Urothelium cell line (cell line): ENCODE data around the gene IL4R.
"Not testable (repeated sequence)": the region's sequence is repeated elsewhere in the genome, so short reads cannot be mapped to it uniquely, and the experiment has no call there.

Source experiments
- DNase-seq: peaks from one replicate; pipeline ENCODE4 v3.0.0; 2011; ENCODE audit warnings: low spot score, mixed read lengths
- FAIRE-seq: peaks from 2 replicates; lab custom pipeline; 2011; peaks lifted over from hg19 to GRCh38; lab: Jason Lieb, UNC

The IL4R gene

DNA sequence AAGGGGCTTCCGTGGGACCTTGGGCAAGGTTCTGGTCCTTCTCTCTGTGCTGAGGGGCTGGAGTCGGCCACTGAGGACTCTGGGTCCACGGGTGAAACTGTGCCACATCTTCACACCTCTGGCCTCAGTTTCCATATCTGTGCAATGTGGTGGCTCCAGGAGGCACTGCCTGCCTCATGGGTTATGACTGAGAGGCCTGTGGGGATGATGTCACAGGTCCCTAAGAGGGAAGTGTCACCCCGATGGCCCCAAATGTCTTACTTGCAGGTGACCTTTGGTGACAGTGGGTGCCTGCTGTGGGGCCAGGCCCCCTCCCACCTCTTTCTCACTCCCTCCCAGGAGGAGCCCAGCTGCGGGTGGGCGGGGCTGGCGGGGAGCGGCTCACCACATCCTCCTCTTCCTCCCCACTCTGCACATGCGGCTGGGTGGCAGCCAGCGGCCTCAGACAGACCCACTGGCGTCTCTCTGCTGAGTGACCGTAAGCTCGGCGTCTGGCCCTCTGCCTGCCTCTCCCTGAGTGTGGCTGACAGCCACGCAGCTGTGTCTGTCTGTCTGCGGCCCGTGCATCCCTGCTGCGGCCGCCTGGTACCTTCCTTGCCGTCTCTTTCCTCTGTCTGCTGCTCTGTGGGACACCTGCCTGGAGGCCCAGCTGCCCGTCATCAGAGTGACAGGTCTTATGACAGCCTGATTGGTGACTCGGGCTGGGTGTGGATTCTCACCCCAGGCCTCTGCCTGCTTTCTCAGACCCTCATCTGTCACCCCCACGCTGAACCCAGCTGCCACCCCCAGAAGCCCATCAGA, 88.2 kb downstream of the IL4R start, which contains the start of gene IL21R:
Gene IL21R, plus strand, starts transcription at position 407 of the 801 bp plus-strand sequence. CDS start 27,898 bp downstream, outside the sequence.
- FAIRE-seq (no peak), DNase-seq (peak; percentile 71)

DNA sequence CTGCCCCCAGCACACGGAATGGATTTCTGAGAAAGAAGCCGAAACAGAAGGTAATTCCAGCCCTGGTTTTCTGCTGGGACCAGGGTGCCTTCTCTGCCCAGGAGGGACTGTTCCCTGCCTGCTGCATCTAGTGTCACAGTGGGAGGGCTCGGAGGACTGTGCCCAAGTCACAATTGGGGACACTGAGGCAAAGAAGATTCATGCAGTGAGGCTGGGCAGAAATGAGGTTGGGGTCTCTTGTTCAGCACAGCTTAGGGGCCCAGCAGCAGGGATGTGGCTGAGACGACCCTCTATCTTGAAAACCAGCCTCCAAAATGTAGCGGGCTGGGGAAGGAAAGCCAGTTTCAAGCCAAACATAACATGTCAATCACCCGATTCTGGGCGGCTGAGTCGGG, 88.8 kb downstream of the IL4R start:
- no peak for DNase-seq
- no peak for FAIRE-seq

DNA sequence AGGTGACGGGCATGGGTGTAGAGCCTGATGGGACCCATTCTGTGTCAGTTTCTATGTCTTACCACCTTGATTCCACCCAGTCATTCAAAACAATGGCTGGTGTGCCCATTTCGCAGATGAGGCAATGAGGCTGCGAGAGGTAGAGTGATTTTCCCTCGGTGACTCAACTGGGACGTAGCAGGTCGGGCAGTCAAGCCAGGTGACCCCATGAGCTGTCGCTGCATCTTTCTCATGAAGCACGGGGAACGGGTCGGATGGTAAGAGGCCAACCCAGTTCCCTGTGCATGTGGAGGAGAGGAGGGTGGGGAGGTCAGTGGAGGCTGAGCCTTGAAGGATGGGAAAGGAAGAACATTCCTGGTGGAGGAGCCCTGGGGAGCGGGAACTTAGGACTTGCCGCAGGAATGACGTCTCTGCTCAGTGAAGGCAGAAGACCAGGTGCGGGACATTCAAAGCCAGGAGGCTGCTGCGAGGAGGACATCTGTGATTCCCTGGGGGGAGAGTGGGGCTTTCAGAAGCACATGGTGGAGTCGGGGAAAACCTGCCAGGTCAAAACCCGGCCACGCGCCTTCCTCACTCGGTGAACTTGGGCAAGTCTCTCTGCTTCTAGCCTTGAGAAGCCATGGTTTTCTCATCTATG, 89.3 kb downstream of the IL4R start:
- DNase-seq (no peak), FAIRE-seq (no peak)

DNA sequence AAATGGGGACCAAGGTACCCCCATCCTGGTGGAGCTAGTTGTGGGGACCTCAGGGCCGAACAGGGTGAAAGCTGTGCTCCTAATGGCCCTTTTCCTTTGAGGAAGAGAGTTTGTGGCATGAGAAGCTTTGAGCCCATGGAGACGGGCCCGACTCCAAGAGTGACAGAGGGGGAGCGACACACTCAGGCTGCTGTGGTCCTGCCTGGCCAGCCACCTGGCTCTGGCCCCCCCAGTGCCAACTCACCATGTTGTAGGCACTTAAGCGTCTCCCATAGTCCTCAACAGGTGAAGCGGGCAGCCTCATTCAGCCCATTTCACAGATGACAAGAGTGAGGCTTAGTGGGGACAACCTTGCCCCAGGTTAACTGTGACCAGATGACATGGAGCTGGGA, 89.8 kb downstream of the IL4R start:
- FAIRE-seq (no peak), DNase-seq (no peak)

DNA sequence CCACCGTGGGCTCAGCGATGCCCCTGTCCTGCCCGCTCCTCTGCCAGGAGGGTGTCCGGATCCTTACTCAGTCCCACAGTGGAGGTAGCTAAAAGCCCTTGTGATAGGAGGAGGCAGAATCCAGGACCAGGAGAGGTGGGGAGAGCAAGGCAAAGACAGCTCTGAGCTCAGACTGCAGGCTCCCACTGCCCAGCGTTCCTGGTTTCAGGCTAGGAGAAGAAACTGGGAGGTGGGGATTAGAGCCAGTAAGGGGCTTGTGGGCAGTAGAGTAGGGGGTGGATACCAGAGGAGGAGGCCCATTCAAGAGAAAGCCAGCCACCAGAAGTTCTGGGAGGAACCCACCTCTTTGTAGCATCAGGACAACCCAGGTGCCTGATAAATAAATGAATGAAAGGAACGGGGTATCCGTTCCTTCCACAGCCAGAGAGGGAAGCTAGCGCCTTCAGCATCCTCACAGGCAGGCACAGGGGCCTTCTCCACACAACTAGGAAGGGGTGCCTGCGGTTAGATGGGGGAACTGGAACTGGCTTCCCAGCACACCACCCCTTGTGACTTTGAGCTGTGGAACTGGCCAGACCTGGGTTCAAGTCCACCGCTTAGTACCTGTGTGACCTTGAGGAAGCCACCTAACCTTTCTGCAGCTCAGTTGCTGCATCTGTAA, 90.5 kb downstream of the IL4R start:
- DNase-seq = no peak
- FAIRE-seq = no peak

DNA sequence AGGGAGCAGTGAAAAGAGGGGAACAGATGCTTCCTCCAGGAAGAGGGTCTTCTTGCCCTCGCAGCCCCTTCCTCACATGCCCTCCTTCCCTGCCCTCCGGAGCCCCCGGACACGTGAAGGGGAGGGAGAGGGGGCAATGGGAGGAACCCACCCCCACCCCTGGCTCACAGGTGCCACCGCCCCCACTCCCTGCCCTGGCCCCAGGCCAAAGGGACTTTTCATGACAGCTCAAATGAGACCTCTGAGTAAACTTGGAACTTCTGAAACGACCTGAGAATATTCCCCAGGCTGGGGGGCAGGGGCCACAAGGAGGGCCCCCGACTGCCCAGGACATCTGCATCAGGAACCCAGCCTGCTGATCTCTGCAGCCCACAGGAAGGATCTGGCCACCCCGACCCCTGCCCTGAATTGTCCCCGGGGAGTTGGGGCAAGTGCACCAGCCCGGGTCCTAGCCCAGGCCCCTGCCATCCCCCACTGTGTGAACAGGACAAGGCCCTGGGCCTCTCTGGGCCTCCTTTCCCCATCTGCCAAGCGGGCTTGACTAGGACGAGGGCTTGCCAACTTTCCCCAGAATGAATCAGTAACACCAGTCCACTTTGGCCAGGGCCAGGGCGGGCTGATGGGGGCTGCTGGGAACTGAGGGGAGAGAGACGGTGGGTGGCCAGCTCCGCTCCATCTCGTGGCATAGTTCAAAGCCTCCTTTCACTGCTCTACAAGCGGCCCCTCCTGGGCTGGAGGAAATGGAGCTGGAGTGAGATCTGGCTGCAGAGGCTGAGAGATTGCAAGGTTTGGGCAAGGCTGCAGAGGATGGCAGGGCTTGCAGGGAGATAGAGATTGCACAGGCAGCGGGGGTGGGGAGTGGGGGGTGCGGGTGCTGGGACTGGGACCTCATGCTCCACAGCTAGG, 92.0 kb downstream of the IL4R start:
- FAIRE-seq (no peak), DNase-seq (no peak)

DNA sequence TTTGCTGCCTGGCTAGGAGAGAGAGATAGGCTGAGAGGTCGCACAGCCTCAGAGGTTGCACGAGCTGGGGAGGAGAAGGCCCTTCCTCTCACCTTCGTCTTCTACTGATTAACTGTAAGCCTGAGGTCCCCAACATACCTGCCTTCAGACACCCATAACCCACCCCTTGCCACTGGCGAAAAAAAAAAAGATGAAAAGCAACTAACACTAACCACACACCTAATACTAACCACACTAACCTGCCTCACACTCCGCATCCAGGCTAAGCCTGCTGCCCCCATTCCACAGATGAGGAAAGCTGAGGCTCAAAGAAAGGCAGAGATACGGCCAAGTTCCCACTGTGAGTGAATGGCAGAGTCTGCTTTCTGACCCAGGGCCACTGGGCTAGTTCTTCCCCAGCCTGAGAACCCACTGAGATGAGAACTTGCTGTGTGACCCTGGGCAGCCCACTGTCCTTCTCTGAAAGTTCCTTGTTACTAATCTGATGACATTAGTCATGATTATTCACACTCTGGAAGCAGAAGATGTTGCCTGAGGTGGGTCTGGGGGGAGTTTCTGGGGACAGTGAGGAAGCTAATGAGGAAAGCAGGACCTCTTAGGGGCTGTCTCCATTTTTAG, 92.8 kb downstream of the IL4R start:
- FAIRE-seq (no peak), DNase-seq (no peak)

DNA sequence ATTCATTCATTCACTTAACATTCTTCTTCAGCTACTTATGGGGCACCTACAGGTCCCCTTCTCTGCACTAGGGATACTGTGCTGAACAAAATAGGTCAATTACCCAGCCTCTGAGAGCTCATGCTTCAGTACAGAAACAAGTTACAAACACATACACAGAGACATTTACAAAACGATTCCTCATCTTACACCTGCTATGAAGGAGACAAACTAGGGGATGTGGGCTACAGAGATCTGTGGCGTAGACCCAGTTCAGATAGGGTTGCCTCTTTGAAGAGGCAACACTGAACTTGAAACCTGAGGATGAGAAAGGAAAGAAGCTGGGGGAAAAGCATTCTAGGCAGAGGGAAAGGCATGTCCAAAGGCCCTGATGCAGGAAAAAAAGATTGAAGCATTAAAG, 93.4 kb downstream of the IL4R start:
- FAIRE-seq = no peak

DNA sequence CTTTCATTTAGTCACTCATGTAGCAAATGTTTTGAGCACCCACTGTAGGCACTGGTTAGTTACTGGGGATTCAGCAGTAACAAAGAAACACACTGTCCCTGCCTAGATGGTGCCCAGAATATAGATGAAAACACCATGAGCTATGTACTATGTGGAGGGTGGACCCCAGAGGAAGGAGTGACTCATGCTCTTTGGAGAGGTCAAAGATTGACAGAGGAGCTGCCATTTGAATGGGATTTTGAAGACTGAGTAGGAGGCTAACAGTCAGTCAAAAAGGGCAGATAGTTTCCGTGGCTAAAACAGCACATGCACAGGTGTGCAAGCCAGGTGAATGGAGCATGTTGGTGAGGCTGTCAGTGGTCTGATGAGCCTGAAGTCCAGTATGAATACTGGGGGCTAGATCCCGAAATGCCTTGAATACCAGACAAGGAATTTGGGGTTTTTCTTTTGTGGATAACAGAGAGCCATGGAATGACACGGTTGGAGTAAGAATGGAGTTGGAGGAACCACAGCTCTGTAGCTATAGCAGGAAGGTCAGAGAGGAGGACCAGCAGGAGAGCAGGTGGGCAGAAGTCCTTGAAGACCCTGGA, 94.3 kb downstream of the IL4R start:
- FAIRE-seq = no peak
- peak; percentile 26 for DNase-seq

More for the DNA sequence above, 93.4 kb downstream of the IL4R start:
- DNase-seq = no peak

DNA sequence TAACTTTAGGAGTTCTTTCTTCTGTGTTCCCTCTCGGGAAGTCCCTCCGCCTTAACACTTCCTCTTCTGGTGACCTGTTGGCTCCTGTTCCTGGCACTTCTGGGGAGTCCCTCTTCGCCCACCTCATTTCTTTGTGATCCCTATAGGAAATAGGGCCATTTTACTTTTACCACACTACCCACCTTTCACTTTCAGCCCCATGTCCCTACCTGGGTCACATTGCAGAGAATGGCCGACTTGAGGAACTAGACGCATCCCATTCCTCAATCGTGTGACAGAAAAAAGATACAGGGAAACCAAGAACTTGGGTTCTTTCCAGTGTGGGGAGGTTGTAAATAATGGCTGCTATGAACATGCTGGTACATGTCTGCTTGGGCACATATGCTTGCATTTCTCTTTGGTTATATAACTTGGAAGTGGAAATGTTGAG, 94.8 kb downstream of the IL4R start:
- no peak for FAIRE-seq

DNA sequence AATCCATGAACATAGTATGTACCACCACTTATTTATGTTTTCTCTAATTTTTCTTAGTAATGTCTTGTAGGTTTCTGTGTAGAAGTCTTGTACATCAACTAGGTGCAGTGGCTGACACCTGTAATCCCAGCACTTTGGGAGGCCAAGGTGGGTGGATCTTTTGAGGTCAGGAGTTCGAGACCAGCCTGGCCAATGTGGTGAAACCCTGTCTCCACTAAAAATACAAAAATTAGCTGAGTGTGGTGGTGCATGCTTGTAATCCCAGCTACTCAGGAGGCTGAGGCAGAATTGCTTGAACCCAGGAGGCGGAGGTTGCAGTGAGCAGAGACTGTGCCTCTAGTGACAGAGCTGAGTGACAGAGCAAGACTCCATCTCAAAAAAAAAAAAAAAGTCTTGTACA, 96.2 kb downstream of the IL4R start:
- not testable (repeated sequence) for FAIRE-seq, DNase-seq

More for the DNA sequence above, 94.8 kb downstream of the IL4R start:
- no peak for DNase-seq

DNA sequence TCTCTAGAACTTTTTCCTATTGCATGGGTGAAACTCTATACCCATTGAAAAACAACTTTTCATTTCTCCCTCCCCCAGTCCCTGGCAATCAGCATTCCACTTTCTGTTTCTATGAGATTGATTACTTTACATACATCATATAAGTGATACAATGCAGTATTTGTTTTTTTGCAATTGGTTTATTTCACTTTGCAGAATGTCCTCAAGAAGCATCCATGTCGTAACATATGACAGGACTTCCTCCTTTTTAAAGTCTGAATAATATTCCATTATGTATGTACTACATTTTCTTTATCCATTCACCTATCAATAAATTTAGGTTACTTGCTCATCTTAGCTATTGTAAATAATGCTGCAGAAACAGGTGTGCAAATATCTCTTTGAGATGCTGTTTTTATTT, 97.0 kb downstream of the IL4R start:
- FAIRE-seq (no peak), DNase-seq (no peak)

DNA sequence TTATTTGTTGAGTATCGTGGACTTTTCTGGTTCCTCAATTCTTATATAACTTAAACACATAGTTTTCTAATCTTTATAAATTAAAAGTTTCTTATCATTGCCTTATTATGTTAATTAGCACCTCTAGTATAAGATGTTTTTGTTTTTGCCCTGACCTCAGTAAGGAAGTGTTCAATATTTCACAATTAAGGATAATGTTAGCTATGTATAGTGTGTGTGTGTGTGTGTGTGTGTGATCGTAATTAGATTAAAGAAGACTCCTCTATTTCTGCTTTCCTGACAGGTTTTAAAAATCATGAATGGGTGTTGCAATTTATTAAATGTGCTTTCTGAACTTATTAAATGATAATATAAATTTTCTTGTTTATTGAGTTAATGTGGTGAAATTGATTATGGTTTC, 100.2 kb downstream of the IL4R start:
- FAIRE-seq = no peak
- DNase-seq = no peak
